ENCODE data around the gene U2AF1L4. TPM values are rescaled to one million over a fixed set of nuclear protein-coding genes. Genes with fewer than 3 reads are reported as not detected.
"Not testable (repeated sequence)": the region's sequence is repeated elsewhere in the genome, so short reads cannot be mapped to it uniquely, and the experiment has no call there.

The U2AF1L4 gene
- polyA plus RNA-seq, 3 donors, result 13.2 to 30.3 (median 28.8) TPM

DNA sequence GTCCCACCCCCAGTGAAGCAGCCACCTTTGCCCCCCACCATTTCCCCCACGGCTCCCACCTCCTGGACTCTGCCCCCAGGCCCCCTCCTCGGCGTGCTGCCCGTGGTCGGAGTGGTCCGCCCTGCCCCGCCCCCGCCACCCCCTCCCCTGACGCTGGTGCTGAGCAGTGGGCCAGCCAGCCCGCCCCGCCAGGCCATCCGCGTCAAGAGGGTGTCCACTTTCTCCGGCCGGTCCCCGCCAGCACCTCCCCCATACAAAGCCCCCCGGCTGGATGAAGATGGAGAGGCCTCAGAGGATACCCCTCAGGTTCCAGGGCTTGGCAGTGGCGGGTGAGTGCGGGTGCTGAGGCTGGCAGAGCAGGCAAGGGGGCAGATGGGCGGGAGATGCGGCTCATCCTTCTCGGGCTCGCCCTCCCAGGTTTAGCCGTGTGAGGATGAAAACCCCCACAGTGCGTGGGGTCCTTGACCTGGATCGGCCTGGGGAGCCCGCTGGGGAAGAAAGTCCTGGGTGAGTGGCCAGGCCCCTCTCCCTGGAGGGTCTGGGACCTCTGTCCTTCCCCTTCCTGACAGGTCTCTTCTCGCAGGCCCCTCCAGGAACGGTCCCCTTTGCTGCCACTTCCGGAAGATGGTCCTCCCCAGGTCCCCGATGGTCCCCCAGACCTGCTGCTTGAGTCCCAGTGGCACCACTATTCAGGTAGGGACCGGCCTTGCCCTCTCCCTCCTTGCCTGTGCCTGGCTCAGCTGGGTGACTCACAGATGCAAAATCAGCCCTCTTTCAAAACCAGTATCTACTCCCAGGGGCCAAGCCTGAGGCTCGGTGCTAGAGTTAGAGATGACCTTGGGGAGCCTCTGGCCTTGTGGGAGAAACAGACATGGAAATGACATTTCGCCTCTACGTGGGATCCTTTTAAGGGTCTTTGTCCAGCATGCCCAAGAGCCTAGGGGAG, 11.8 kb downstream of the U2AF1L4 start:
- 86 to 93% (median 90%) methylated on average over 35 of the region's 35 CpGs for WGBS, 3 donors
- H3K27ac ChIP-seq (ENCODE audit: low read depth, low read length), result no peak overlapping the region

DNA sequence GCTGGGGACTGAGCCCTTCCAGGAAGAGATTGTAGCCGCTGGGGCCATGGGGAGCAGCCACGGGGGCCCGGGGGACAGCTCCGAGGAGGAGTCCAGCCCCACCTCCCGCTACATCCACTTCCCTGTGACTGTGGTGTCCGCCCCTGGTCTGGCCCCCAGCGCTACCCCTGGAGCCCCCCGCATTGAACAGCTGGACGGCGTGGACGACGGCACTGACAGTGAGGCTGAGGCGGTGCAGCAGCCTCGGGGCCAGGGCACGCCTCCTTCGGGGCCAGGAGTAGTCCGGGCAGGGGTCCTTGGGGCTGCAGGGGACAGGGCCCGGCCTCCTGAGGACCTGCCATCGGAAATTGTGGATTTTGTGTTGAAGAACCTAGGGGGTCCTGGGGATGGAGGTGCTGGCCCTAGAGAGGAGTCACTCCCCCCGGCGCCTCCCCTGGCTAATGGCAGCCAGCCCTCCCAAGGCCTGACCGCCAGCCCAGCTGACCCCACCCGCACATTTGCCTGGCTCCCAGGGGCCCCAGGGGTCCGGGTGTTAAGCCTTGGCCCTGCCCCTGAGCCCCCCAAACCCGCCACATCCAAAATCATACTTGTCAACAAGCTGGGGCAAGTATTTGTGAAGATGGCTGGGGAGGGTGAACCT, 12.6 kb downstream of the U2AF1L4 start:
- no peak overlapping the region for H3K27ac ChIP-seq (ENCODE audit: low read depth, low read length)
- 87 to 92% (median 88%) methylated on average over 24 to 25 of the region's 25 CpGs for WGBS, 3 donors

DNA sequence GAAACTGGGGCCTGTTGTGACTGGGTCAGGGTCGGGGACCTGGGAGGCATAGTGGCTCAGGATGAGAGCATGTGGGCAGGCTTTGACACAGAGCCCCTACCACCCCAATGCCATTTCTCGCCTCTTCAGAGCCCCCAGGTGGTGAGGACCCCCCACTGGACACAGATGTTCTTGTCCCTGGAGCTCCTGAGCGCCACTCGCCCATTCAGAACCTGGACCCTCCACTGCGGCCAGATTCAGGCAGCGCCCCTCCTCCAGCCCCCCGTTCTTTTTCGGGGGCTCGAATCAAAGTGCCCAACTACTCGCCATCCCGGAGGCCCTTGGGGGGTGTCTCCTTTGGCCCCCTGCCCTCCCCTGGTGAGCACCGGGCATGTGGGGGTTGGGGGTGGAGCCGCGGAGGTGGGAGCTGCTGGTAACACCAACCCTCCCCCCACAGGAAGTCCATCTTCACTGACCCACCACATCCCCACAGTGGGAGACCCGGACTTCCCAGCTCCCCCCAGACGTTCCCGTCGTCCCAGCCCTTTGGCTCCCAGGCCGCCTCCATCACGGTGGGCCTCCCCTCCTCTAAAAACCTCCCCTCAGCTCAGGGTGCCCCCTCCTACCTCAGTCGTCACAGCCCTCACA, 13.3 kb downstream of the U2AF1L4 start:
- 88 to 92% (median 90%) methylated on average over 21 of the region's 21 CpGs for WGBS, 3 donors

DNA sequence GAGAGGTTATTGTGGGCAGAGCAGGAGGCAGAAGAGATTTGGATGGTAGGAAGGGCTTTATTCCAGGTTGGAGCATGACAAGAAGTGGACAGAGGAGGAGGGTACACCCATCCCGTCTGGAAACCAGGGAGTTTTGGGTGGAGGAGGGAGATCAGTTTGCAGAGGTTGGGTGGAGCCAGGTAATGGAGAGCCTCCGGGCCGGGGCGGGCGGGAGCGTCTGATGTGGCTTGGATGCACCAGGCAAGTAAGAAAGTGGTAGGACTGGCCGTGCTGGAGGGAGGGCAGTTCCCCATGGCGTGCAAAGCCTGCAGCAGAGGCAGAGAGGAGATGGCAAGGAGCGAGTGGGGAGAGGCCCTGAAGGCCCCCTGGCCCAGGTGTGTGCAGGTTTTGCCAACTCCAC, 13.9 kb downstream of the U2AF1L4 start:
- no peak overlapping the region for H3K27ac ChIP-seq (ENCODE audit: low read depth, low read length)
- 83 to 87% (median 85%) methylated on average over 8 to 9 of the region's 9 CpGs for WGBS, 3 donors

More for the DNA sequence above, 13.3 kb downstream of the U2AF1L4 start:
- no peak overlapping the region for H3K27ac ChIP-seq (ENCODE audit: low read depth, low read length)

DNA sequence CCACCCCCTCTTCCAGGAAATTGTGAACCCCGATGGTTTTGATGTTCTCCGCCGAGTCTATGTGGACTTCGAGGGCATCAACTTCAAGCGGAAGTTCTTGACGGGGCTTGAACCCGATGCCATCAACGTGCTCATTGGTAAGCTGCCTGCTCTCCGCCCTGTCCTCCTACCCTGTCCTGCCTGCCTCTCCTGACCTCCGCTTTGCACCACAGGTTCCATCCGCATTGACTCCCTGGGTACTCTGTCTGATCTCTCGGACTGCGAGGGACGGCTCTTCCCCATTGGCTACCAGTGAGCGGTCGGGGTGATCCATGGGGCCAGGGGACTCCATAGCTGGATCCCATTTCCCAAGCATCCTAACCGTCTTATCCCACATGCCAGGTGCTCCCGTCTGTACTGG, 14.9 kb downstream of the U2AF1L4 start:
- 92 to 95% (median 95%) methylated on average over 18 of the region's 18 CpGs for WGBS, 3 donors
- H3K27ac ChIP-seq (ENCODE audit: low read depth, low read length), result no peak overlapping the region

DNA sequence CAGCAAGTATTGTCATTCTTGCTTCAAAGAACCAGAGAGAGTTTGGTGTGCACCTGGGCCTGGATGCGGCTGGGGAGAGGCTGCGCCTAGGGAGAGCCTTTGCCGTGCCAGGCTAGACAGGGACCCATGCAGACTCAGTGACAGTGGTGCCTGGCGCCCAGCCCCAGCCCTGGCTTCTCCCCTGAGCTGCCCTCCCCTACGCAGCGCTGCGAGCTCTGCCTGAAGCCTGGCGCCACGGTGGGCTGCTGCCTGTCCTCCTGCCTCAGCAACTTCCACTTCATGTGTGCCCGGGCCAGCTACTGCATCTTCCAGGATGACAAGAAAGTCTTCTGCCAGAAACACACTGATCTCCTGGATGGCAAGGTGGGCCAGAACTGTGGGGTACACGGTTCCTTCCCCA, 15.5 kb downstream of the U2AF1L4 start:
- no peak overlapping the region for H3K27ac ChIP-seq (ENCODE audit: low read depth, low read length)
- 90 to 96% (median 94%) methylated on average over 11 of the region's 11 CpGs for WGBS, 3 donors

DNA sequence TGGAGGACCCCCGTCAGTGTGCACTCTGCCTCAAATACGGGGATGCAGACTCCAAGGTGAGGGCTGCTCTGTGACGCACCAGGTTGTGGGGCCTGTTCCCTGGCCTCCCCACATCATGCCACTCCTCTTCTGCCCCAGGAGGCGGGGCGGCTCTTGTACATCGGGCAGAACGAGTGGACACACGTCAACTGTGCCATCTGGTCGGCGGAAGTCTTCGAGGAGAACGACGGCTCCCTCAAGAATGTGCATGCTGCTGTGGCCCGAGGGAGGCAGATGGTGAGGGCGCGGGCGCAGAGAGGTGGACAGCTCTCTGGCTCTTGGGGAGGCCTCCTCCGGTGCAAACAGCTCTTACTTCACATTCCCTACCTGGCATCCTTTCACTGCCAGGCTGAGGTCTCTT, 16.2 kb downstream of the U2AF1L4 start:
- no peak overlapping the region for H3K27ac ChIP-seq (ENCODE audit: low read depth, low read length)
- WGBS, 3 donors, result 88 to 92% (median 91%) methylated on average over 18 of the region's 18 CpGs

DNA sequence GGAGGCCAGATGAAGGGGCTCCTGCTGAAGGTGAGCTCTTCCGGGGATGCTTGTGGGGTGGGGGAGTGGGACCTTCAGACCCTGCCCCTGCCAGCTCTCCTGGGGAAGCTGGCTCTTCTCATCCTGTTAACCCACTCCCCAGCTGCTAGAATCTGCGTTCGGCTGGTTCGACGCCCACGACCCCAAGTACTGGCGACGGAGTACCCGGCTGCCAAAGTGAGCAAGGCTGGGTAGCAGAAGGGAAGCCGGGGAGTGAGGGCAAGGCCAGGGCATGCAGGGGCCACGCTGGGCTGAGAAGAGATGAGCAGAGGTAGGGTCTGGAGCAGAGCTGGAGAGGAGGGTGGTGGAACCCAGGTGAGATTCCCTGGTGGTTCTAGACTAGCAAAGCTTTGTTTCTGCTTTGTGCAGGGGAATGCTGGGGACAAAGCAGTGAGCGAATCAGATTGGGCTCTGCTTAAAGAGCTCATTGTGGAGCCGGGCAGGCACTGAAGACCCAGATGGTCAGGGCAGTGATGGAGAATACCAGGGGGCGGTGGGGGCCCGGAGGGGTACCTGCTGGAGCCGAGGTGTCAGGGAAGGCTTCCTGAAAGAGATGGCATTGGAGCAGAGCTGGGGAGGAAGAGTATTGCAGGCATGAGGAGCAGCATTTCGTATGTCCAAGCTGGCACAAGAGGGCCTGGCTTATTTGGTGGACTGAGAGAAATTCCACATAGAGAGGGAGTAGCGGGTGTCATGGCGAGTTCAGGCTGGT, 17.1 kb downstream of the U2AF1L4 start:
- 91 to 94% (median 93%) methylated on average over 19 of the region's 19 CpGs for WGBS, 3 donors
- H3K27ac ChIP-seq (ENCODE audit: low read depth, low read length), result no peak overlapping the region

DNA sequence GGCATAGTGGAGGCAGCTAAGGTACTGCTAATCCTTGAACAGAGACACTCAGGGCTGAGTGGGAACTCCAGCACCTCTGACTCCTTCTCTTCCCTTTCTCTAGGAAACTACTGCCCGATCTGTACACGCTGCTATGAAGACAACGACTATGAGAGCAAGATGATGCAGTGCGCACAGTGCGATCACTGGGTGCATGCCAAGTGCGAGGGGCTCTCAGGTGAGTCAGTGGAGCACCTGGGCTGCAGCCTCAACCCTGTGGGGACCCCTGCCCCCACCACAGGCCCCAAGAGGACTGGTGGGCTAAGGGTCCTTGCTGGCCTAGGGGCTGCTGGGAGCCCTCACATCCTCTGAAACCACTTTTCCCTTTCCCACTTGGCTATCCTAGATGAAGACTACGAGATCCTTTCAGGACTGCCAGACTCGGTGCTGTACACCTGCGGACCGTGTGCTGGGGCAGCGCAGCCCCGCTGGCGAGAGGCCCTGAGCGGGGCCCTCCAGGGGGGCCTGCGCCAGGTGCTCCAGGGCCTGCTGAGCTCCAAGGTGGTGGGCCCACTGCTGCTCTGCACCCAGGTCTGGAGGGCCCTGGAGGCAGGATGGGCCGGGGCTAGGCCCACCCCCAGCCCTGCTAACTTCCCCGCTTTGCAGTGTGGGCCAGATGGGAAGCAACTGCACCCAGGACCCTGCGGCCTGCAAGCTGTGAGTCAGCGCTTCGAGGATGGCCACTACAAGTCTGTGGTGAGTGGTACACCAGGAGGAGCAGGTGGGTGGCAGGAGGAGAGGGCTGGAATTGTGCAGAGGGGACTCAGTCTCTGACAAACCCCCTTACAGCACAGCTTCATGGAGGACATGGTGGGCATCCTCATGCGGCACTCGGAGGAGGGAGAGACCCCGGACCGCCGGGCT, 17.9 kb downstream of the U2AF1L4 start:
- WGBS, 3 donors, result 93 to 95% (median 95%) methylated on average over 25 of the region's 25 CpGs
- no peak overlapping the region for H3K27ac ChIP-seq (ENCODE audit: low read depth, low read length)

DNA sequence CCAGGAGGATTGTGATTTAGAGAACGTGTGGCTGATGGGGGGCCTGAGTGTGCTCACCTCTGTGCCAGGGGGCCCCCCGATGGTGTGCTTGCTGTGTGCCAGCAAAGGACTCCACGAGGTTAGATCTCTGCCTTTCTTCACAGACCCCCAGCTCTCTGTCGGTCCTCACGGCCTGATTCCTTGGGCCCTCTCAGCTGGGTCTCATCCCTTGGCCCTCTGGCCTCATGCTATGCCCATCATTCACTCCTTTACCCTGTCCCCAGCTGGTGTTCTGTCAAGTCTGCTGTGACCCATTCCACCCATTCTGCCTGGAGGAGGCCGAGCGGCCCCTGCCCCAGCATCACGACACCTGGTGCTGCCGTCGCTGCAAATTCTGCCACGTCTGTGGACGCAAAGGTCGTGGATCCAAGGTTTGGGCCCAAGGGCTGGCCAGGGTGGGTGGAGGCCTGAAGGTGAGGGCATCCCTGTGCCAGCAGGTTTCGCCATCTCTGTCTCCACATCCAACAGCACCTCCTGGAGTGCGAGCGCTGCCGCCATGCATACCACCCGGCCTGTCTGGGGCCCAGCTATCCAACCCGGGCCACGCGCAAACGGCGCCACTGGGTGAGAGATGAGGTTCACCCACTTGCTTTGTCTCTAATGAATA, 19.9 kb downstream of the U2AF1L4 start:
- H3K27ac ChIP-seq (ENCODE audit: low read depth, low read length), result no peak overlapping the region
- WGBS, 3 donors, result 94 to 96% (median 94%) methylated on average over 23 of the region's 23 CpGs

DNA sequence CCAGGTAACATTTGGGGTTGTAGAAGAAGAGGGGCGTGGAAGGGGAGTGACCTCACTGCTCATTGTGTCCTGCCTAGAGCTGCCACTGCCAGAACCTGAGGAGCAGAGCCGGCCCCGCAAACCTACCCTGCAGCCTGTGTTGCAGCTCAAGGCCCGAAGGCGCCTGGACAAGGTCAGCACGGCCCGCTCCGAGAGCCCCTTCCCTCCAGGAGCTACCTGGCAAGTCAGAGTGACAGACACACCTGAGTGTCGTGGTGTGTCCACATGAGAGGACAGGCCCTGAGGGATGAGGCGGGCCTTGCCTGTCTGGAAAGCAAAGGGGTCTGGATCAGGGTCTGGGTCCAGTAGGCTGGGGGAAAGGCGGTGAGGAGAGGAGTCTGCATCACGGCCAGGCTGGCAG, 20.7 kb downstream of the U2AF1L4 start:
- no peak overlapping the region for H3K27ac ChIP-seq (ENCODE audit: low read depth, low read length)
- 92 to 97% (median 97%) methylated on average over 12 of the region's 12 CpGs for WGBS, 3 donors

DNA sequence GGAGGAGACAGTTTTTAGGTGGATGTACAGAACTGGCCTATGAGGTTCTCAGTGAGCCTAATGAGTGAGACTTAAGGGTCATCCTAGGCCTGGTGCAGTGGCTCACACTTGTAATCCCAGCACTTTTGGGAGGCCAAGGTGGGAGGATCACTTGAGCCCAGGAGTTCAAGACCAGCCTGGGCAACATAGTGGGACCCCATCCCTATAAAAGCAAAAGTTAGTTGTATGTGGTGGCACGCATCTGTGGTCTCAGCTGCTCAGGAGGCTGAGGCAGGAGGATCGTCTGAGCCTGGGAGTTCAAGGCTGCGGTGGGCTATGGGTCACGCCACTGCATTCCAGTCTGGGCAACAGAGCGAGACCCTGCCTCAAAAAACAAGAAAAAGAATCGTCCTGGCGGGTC, 21.1 kb downstream of the U2AF1L4 start:
- not testable (repeated sequence) for H3K27ac ChIP-seq (ENCODE audit: low read depth, low read length)
- WGBS, 3 donors, result 92 to 98% (median 94%) methylated on average over 7 of the region's 7 CpGs

DNA sequence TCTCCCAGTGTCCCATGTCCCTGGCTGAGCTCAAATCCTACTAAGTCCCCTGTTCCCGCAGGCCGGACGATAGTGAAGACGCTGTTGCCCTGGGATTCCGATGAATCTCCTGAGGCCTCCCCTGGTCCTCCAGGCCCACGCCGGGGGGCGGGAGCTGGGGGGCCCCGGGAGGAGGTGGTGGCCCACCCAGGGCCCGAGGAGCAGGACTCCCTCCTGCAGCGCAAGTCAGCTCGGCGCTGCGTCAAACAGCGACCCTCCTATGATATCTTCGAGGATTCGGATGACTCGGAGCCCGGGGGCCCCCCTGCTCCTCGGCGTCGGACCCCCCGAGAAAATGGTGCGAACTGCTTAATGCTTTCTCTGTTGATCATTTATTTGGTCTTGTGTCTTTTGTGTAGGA, 21.5 kb downstream of the U2AF1L4 start:
- WGBS, 3 donors, result 94 to 96% (median 94%) methylated on average over 24 of the region's 24 CpGs
- H3K27ac ChIP-seq (ENCODE audit: low read depth, low read length), result no peak overlapping the region

DNA sequence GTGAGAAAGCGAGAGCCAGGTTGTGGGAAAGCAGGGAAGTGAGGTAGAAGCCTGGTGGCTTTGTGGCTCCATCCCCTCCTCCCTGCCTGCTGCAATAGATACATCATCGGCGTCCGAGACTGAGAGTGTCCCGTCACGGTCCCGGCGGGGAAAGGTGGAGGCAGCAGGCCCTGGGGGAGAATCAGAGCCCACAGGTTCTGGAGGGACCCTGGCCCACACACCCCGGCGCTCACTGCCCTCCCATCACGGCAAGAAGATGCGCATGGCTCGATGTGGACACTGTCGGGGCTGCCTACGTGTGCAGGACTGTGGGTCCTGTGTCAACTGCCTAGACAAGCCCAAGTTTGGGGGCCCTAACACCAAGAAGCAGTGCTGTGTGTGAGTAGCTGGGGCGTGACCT, 22.3 kb downstream of the U2AF1L4 start:
- WGBS, 3 donors, result 92 to 94% (median 93%) methylated on average over 16 of the region's 16 CpGs
- no peak overlapping the region for H3K27ac ChIP-seq (ENCODE audit: low read depth, low read length)

DNA sequence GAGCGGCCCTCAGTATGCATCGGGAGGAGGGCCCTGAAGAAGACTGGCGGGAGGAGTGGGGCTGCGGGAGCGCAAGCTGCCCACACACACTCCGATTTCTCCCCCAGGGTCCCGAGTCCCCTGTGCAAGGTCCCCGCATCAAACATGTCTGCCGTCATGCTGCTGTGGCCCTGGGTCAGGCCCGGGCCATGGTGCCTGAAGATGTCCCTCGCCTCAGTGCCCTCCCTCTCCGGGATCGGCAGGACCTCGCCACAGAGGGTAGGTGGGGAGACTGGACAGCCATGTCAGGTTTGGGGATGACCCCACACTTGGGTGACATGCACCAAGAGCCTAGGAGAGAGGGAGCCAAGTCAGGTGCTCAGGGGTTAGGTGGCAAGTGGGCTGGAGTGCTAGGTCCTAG, 22.8 kb downstream of the U2AF1L4 start:
- WGBS, 3 donors, result 92 to 94% (median 94%) methylated on average over 12 to 14 of the region's 14 CpGs
- no peak overlapping the region for H3K27ac ChIP-seq (ENCODE audit: low read depth, low read length)

DNA sequence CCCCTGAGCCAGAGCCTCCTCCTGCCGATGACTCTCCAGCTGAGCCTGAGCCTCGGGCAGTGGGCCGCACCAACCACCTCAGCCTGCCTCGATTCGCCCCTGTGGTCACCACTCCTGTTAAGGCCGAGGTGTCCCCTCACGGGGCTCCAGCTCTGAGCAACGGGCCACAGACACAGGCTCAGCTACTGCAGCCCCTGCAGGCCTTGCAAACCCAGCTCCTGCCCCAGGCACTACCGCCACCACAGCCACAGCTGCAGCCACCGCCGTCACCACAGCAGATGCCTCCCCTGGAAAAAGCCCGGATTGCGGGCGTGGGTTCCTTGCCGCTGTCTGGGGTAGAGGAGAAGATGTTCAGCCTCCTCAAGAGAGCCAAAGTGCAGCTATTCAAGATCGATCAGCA, 23.8 kb downstream of the U2AF1L4 start:
- 92 to 96% (median 94%) methylated on average over 15 to 16 of the region's 16 CpGs for WGBS, 3 donors
- no peak overlapping the region for H3K27ac ChIP-seq (ENCODE audit: low read depth, low read length)

DNA sequence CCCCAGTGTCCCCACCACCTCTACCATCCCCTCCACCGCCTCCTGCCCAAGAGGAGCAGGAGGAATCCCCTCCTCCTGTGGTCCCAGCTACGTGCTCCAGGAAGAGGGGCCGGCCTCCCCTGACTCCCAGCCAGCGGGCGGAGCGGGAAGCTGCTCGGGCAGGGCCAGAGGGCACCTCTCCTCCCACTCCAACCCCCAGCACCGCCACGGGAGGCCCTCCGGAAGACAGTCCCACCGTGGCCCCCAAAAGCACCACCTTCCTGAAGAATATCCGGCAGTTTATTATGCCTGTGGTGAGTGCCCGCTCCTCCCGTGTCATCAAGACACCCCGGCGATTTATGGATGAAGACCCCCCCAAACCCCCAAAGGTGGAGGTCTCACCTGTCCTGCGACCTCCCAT, 24.6 kb downstream of the U2AF1L4 start:
- WGBS, 3 donors, result 80 to 87% (median 86%) methylated on average over 14 to 17 of the region's 17 CpGs
- H3K27ac ChIP-seq (ENCODE audit: low read depth, low read length), result no peak overlapping the region

All from adipose tissue (tissue), 3 donors.